ENCODE measurements around the gene KCTD3. TPM values are rescaled to one million over a fixed set of nuclear protein-coding genes. Genes with fewer than 3 reads are reported as not detected.

The KCTD3 gene
- total RNA-seq, 1 donor from 2014 or later: 12.4 TPM

DNA sequence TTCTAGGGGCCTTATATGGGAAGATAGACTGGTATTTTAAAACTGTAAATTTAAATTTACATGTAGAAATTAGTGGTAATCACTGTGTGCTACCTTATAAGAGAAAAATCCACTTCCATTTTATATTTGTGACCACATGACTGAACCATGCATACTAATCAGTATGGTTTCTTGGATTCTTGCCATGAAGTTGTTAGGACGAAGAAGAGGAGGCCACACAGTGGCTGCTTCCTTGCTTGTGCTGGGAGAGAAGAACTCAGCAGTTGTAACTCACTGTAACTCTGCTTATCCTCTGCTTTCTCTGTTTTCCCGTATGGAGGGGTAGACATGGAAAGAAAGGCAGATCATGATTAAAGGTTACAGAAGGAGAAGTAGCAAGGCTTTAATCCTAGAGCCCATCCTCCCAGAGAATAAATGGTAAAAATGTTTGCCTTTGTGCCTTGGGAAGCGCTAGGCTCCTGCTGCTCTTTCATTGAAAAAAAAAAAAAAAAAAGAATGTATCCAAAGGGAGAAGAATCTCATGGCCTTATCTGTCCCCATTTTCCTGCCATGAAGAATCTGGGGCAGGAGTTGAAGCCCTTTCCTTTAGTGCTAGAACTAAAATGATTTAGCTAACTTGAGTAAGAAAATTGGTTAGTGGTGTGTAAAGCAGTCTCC is 32.4 kb downstream of the KCTD3 start:
- intact Hi-C loops (cut with DNase I): no loop called here
- DNase-seq: no peak
- peak; percentile 62 for ATAC-seq (ENCODE audit: poor library complexity)

DNA sequence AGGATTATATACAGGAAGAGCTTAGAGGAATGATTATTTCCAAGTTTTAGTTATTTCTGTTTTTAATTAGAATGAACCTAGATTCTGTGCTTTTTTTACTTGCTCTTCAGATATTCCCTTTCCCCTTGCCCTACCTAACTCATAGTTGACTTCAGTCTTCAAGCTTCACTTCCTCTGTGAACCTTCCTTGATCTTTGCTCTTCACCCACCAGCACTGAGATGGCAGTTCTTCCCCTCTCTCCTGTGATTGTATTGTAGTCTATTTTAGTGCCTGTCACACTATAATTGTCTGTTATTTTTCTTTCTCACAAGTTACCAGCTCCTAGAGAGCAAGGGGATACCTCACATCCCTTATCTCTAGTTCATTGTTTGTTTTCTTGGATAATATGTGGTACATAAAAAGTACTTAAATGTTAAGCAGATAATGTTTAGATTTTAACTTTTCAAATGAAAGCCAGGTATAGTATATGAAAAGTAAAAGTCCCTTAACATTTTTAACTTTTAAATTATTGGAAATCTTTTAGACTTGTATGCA is 33.2 kb downstream of the KCTD3 start:
- intact Hi-C loops (cut with DNase I): no loop called here
- ATAC-seq (ENCODE audit: poor library complexity): no peak
- no peak for DNase-seq

DNA sequence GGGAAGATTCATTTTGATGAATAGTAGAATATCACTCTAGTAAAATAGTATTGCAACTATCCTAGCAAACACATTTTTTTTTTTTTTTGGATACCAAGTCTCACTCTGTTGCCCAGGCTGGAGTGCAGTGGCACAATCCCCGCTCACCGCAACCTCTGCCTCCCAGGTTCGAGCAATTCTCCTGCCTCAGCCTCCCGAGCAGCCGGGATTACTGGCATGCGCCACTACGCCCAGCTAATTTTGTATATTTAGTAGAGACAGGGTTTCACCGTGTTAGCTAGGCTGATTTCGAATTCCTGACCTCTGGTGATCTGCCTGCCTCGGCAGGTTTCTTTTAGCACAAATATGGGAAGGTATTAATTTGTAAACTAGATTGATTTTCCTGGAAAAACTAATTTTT is 33.8 kb downstream of the KCTD3 start:
- DNase-seq (no peak), ATAC-seq (ENCODE audit: poor library complexity) (no peak)
- intact Hi-C loops (cut with DNase I): no loop called here

DNA sequence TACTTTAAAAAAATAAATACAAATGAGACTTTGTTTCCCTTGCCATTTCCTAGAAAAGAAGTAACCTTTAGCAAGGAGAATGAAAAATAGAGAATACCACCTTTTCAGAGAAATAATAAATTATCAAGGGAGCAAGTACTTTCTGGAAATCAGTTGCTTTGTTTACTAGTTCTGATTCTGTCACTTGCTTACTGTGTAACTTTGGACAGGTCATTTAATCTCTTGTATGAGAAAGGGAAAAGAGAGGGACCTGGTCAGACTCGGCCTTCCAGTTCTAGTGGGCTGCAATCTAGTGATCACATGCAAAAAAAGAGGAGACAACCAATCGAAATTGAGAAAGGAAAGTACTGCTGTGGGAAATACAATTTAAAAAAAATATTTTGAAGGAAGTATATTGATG is 34.2 kb downstream of the KCTD3 start:
- no peak for ATAC-seq (ENCODE audit: poor library complexity)
- intact Hi-C loops (cut with DNase I): no loop called here

DNA sequence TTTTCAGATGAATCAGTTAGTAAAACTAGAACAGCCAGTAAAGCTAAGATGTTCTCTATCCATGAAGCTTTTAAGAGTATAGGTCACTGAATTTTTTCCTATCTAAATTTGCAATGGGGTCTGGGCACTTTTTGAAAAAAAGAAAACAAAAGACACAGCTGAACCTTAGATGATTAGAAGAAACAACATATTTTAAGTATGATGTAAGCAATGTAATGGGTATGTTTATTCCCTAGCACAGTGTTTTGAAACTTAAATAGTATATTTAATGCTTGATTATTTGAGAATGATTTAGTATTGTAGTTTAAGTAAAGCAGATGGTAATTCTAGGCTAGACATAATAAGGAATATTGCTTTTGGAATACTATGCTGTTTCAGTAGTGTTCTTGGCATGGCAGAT is 36.2 kb downstream of the KCTD3 start:
- intact Hi-C loops (cut with DNase I): no loop called here
- ATAC-seq (ENCODE audit: poor library complexity) (no peak), DNase-seq (no peak)

More for the DNA sequence above, 34.2 kb downstream of the KCTD3 start:
- DNase-seq: no peak

DNA sequence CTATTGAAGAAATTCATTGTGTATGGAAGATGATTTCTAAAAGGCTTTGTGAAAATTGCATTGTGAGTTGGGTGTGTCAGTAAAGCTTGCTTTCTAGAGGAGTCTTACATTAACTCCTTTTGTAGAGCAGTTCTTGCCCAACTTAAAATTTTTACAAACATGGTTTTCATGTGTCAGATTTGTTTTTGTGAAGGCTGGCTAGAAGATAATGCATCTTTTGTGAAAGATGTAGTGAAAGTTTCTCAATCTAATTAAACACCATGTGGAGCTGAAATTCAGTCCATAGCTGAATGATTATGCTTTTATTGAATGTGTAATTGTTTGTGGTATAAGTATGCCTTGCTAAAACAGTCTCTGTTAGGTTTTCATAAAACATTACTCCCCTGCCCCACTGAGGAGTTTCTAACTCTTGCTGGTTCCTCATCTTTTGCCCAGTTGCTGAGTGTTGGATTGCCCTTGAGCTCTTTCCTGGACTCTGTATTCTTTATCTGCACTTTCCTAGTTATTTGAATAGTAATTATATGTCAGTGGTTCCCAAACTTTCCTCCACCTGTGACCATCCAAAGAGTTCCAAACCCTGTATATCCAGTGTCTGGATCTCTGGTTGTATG is 38.0 kb downstream of the KCTD3 start:
- ATAC-seq (ENCODE audit: poor library complexity) (no peak), DNase-seq (no peak)
- intact Hi-C loops (cut with DNase I): no loop called here

DNA sequence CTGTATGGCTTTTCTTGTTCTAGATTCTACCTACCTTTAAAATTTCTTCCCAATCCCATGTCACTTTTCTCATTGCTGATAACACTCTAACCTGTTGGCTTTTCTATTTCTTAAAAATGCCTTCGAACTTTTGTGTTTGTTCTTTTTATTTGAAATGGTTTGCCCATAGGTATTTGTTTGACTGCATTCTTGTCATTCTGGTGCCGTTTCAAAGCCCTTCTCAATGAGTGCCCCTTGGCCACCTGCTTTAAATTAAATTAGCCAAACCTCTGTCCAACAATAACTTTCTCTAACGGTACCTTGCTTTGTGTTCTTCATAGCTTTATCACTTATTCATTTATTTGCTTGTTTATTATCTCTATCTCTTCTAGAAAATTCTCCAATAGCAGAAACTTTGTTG is 38.9 kb downstream of the KCTD3 start:
- intact Hi-C loops (cut with DNase I): no loop called here
- DNase-seq: no peak
- ATAC-seq (ENCODE audit: poor library complexity): no peak

DNA sequence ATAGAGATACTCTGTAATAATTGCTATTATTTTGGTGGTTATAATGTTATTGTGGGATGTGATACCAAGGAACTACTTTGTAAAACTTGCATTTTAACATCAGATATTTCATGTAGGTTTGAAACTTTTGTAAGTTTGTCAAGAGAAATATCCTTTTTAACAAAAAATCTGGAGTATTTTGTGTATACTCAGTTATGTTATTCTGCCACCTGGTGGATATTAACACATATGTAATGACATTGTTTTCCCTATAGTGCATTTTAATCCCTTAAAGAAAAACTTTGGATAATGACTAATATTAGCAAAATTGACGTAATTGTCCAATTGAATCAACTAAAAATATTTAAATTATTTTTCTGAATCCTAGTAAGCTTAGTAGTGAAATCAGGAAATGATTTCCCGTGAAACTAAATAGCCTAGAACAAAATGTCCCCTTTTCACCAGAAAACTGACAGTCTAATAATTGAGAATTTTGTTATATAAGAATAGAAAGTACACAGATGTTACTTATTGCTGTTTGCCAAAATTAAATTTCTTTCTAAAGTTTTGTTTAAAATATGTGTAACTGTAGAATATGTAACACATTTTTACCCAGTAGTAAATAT is 39.6 kb downstream of the KCTD3 start:
- ATAC-seq (ENCODE audit: poor library complexity): peak; percentile 38
- DNase-seq: no peak
- intact Hi-C loops (cut with DNase I): no loop called here

DNA sequence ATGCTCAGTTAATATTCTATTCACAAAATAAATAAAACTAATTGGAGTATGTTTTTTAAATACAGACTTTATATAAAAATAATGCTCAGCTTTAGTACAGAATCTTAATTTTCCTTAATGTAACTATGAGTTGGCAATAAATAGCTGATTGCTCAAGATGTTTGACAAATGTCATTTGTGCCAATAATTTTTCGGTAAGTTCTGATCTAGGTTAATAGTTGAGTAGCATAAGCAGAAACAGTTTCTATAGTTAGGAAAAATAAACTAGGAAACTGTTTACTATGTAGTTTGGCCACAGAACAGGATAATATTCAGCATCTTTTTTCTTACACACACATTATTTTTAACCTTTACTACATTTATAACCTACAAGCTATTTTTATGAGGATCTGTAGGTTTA is 40.3 kb downstream of the KCTD3 start:
- intact Hi-C loops (cut with DNase I): no loop called here
- ATAC-seq (ENCODE audit: poor library complexity): no peak

DNA sequence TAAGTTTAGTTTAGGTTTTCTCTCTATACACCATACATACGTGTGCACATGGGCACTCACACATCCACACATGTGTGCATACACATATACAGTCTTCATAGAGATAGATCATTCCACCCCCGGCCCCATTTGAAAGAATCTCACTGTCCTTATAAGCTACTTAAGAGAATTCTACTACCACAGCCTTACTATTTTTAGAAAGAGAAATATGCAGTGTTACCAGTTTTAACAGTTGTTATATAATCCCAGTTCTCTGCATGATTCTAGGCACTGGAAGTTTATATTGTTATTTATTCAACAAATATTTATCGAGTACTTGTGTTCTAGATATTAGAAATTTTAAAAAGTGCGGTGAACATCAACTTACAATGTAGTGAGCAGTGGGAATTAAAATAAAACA is 41.5 kb downstream of the KCTD3 start:
- intact Hi-C loops (cut with DNase I): no loop called here
- no peak for DNase-seq
- peak; percentile 59 for ATAC-seq (ENCODE audit: poor library complexity)

More for the DNA sequence above, 40.3 kb downstream of the KCTD3 start:
- no peak for DNase-seq

DNA sequence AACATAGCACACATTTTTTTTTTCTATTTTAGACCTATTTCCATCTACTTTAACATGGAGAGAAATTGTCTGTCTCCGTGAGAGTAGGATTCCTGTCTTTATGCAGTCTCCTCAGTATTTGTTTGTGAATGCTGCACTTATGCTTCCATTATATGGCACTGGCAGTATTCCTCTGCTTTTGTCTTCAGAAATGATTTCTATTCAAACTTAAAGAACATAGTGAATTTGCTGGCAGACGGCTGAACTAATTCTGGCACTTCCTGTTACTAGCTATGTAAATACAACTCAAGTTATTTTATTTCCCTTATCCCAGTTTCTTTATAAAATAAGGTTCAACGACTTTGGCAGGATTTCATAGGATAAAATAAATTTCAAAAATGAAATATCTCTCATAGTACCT is 45.3 kb downstream of the KCTD3 start:
- no peak for ATAC-seq (ENCODE audit: poor library complexity)
- intact Hi-C loops (cut with DNase I): no loop called here
- DNase-seq: no peak

DNA sequence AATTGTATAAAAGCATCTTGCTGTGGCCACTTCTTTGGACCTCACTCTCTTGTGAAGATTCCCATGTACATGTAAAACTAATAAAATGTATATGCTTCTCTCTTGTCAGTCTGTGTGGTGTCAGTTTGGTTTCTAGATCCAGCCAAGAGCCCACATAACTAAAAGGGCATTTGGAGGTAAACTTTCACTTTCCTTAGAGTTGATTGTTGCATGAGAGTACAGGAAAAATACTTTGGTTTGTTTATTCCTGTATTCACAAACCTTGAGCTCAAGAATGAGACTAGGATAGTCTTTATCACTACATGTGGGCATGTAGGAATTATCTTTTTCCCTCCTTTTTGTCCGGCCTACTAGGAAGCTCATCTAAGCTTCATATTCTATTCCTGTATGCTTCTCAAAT is 50.9 kb downstream of the KCTD3 start:
- intact Hi-C loops (cut with DNase I): no loop called here
- DNase-seq: no peak
- ATAC-seq (ENCODE audit: poor library complexity): no peak

DNA sequence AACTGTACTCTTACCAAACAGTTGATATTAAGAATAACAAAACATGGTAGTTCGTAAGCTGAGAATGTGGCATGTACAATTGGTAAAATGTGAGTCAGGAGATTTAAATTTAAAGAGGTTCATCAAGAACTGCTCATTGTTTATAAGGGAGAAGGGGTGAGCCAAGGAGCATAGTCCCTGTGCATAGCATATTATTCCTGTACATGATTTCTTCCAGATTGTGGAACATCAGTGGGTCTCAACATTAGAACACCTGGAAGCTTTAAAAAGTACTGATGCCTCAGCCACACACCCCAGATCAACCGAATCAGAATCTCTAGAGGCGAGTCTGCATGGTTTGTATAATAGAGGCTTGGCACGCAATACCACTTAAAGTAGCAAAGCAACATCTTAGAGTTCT is 56.1 kb downstream of the KCTD3 start:
- ATAC-seq (ENCODE audit: poor library complexity) (no peak), DNase-seq (no peak)
- intact Hi-C loops (cut with DNase I): no loop called here

DNA sequence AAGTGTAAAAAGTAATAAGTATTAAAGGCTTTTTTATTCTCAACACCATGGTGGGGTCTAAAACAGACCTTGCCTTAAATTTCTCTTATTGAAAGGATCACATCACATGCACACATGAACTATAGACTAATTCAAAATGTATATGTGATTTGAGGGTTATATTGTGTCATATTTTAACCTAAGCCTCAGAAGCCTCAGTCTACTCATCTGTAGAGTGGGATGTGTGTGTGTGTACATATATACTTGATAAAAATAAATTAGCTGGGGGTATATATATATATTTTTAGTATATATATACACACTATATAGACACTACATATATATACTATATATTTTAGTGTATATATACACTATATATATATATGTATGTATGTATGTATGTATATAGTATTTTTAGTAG is 58.8 kb downstream of the KCTD3 start:
- intact Hi-C loops (cut with DNase I): no loop called here
- DNase-seq (no peak), ATAC-seq (ENCODE audit: poor library complexity) (no peak)

DNA sequence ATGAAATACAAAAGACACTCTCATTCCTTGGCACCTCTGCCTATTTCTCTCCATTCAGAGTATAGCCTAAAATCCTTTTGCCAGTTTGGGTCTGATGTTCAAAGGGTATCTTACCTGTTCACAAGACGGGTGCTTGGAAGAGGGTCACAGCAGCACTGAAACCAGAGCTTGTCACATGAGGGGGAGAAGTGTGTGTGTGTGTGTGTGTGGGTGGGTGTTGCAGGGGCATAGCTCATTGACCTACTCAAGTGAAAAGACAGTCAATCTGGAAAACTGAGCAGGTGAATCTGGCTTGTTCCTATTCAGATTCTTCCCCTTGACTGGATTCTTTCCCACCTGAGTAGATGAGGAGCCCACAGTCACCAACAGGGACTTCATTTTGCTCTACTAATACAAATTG is 63.9 kb downstream of the KCTD3 start:
- DNase-seq: no peak
- intact Hi-C loops (cut with DNase I): no loop called here
- no peak for ATAC-seq (ENCODE audit: poor library complexity)

DNA sequence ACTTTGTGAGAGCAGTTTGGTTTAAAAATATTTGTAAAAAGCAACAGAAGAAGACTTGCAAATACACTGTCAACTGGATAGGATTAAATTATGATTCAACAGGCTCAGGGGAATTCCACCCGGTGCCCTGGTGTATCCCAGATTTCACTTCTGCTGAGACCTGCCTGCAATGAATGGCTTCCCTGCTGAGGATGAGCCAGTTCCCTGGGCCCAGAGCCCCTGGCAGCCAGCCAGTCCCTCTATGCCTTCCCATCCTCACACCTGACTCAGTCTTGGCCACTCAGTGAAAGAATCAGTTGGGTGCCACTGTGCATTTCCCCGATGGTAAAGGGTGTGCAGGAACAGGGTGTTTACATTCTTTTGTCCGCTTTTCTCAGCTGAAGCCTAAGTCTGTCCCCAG is 64.4 kb downstream of the KCTD3 start:
- intact Hi-C loops (cut with DNase I): no loop called here
- ATAC-seq (ENCODE audit: poor library complexity) (no peak), DNase-seq (no peak)

DNA sequence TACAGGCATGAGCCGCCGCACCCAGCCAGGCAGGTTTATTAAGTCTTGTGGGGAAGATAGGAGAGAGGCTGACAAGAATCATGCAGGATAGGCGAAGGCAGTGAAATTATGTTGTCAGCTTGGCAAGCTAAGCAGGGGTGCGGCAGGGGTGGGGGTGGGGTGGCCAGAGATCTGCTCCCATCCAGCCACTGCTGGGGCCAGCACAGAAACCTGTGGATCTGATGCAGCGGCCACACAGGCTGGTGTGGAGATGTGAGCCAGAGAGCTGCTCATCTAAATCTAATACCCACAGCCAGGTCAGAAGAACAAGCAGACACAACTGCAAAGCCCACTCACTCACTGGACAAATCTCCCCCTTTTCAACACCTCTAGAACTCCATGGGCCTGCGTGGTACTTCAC is 68.7 kb downstream of the KCTD3 start:
- intact Hi-C loops (cut with DNase I): no loop called here
- no peak for ATAC-seq (ENCODE audit: poor library complexity)
- DNase-seq: no peak

DNA sequence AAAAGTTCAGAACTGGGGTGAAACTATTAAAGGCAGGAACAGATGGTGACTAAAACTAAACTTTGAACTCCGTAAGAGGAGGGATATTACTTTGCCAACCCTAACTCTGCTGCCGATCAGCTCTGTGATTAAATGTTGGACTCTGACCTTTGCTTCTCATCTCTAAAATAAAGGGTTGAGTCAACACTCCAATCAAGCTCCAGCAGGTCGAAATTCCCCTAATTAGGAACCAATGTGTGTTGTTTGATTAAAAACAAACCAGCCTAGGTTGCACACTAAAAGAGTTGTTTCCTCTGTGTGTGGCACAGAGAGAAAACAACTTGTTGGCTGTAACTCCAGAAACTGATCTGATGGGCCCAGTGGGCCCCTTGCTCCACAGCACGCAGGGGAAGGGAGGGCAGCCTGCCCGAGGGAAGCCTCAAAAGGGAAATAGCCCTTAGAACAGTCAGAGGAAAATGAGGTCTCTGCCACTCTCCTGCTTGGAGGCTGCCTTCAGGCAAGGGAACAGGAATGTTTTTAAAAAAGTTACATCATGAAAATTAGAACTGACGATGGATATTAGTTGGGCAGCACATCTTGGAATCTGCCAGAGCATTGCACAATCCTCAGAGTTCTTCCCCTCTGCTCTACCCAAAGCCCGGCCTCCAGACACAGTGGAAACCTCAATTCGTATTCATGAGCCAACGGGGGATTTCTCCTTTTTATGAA is 69.3 kb downstream of the KCTD3 start:
- peak; percentile 90 for ATAC-seq (ENCODE audit: poor library complexity)
- intact Hi-C loops (cut with DNase I): no loop called here
- DNase-seq: peak; percentile 61

DNA sequence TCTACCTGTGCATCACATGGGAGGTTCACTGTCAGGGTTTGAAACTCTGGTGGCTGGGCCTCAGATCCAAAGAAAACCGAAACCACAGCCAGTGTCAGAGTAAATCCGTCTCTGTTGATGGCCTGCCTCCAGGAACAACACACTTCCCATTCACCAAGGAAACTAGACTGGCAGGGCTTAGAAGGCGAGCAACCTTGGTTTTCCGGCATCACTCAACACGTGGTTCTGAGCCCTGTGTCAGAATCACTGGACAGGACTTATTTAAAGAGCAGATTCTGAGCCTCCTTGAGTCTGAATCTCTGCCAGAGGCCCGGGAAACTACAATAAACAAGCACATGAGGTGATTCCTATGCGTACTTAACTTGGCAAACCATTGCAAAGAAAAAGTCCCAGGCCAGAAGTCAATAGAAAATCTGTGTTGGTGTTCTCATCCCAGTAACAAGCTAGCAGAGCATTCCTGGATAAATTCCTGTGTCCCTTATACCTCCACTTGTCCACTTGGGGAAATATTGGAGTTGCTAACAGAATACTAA is 70.0 kb downstream of the KCTD3 start:
- DNase-seq: no peak
- intact Hi-C loops (cut with DNase I): no loop called here
- ATAC-seq (ENCODE audit: poor library complexity): peak; percentile 76
